MCF 10A (cell line): ENCODE measurements around the gene IFNG. TPM values are rescaled to one million over a fixed set of nuclear protein-coding genes. Genes with fewer than 3 reads are reported as not detected.
"Not testable (repeated sequence)": the region's sequence is repeated elsewhere in the genome, so short reads cannot be mapped to it uniquely, and the experiment has no call there.

Experiments used
- BruUV-seq: library from RNA; stranded (reverse); fragments of 400-500 nt; replicated peaks from 2 replicates; lab custom pipeline; 2021; lab: Mats Ljungman, UMichigan
- CTCF ChIA-PET: fragments of 300-600 bp; sonication (Branson Sonifier 250); formaldehyde crosslinking; extraction: SDS; loops from one replicate; lab custom pipeline; 2021; ENCODE audit warnings: antibody characterized with exemption, inconsistent platforms; lab: Yijun Ruan, JAX
- POLR2A ChIA-PET: fragments of 300-600, 350-650 bp; sonication (Branson Sonifier 250); formaldehyde crosslinking; extraction: SDS; loops from one replicate; lab custom pipeline; 2020; ENCODE audit warnings: antibody characterized with exemption, inconsistent platforms; lab: Yijun Ruan, JAX
- DNase-seq: peaks from one replicate; pipeline ENCODE4 v3.0.0-alpha.2; 2018; ENCODE audit not compliant: unreplicated experiment
- H3K27ac Mint-ChIP-seq: one replicate; pipeline ENCODE4 v1.8.0; 2022; ENCODE audit warnings: mild to moderate bottlenecking, low read depth, mixed read lengths; ENCODE audit not compliant: unreplicated experiment
- H3K27me3 Mint-ChIP-seq: one replicate; pipeline ENCODE4 v1.8.0; 2022; ENCODE audit warnings: mixed read lengths; ENCODE audit not compliant: insufficient read depth, unreplicated experiment
- H3K36me3 Mint-ChIP-seq: one replicate; pipeline ENCODE4 v1.8.0; 2022; ENCODE audit warnings: mild to moderate bottlenecking, moderate library complexity, mixed read lengths; ENCODE audit not compliant: insufficient read depth, unreplicated experiment
- H3K4me1 Mint-ChIP-seq: one replicate; pipeline ENCODE4 v1.8.0; 2022; ENCODE audit warnings: mixed read lengths; ENCODE audit not compliant: insufficient read depth, unreplicated experiment
- H3K4me3 Mint-ChIP-seq: one replicate; pipeline ENCODE4 v1.8.0; 2022; ENCODE audit warnings: mild to moderate bottlenecking, moderate library complexity, mixed read lengths; ENCODE audit not compliant: unreplicated experiment
- H3K9me3 Mint-ChIP-seq: one replicate; pipeline ENCODE4 v1.8.0; 2022; ENCODE audit warnings: mixed read lengths; ENCODE audit not compliant: unreplicated experiment
- CTCF ChIP-seq: fragments of 200-600 bp; IDR thresholded peaks from one replicate; pipeline ENCODE4 v1.8.0; 2022; ENCODE audit warnings: antibody characterized with exemption, mild to moderate bottlenecking; ENCODE audit not compliant: unreplicated experiment
- intact Hi-C: fragments of 100-400 bp; cut with micrococcal nuclease; formaldehyde crosslinking; loops from 2 replicates; pipeline ENCODE4 v1.14.1; 2022
- total RNA-seq: library from RNA; stranded (reverse); gene quantifications from 2 replicates; pipeline ENCODE4 v1.2.3, GENCODE V29; 2022

The IFNG gene
- total RNA-seq, 1 experiment from 2014 or later = not detected

GRCh38 chr12:68175557-68176061 lies 16.1 kb upstream of the IFNG start:
- TF ChIP-seq CTCF = no peak
- Mint-ChIP-seq H3K4me1 (no peaks in the 10 kb centered on the region), H3K4me3 (no peak overlapping the region), H3K36me3 (no peaks in the 10 kb centered on the region), H3K9me3 (no peaks in the 10 kb centered on the region), H3K27me3 (no peaks in the 10 kb centered on the region), H3K27ac (no peak overlapping the region)
- ChIA-PET CTCF (interaction anchor here (0.7 to 1.4 kb wide), 3 partner anchors 16 to 181 kb away, joined by 3 to 4 read pairs (median 4); partner anchors contain the start of gene IFNG), POLR2A (no interaction called here)
- no peak for DNase-seq
- BruUV-seq = no TSS peak
- intact Hi-C loops = no loop called here

- H3K27ac Mint-ChIP-seq, H3K4me1 Mint-ChIP-seq, CTCF ChIA-PET, H3K36me3 Mint-ChIP-seq, DNase-seq, H3K4me3 Mint-ChIP-seq, intact Hi-C loops, BruUV-seq, H3K27me3 Mint-ChIP-seq, POLR2A ChIA-PET, H3K9me3 Mint-ChIP-seq: not testable (repeated sequence)
Observed at GRCh38 chr12:68174761-68175160, 15.2 kb upstream of the IFNG start.

- CTCF ChIA-PET = interaction anchor here (0.7 kb wide), 1 partner anchor 333 kb away, joined by 5 read pairs; no protein-coding TSS in a partner anchor
- POLR2A ChIA-PET = no interaction called here
- intact Hi-C loops = no loop called here
- no peak for DNase-seq
- Mint-ChIP-seq H3K4me1 (no peaks in the 10 kb centered on the region), H3K9me3 (no peaks in the 10 kb centered on the region), H3K27me3 (no peaks in the 10 kb centered on the region), H3K27ac (no peak overlapping the region), H3K36me3 (no peaks in the 10 kb centered on the region), H3K4me3 (no peak overlapping the region)
- no peak for TF ChIP-seq CTCF
- no TSS peak for BruUV-seq
Observed at GRCh38 chr12:68173792-68174191, 14.3 kb upstream of the IFNG start.

GRCh38 chr12:68170726-68171125 lies 11.2 kb upstream of the IFNG start:
- Mint-ChIP-seq H3K9me3 (no peaks in the 10 kb centered on the region), H3K4me3 (no peak overlapping the region), H3K4me1 (no peaks in the 10 kb centered on the region), H3K36me3 (no peaks in the 10 kb centered on the region), H3K27me3 (no peaks in the 10 kb centered on the region), H3K27ac (no peak overlapping the region)
- TF ChIP-seq CTCF = no peak
- BruUV-seq = no TSS peak
- CTCF ChIA-PET = interaction anchor here (0.7 kb wide), 1 partner anchor 110 kb away, joined by 4 read pairs; no protein-coding TSS in a partner anchor
- no peak for DNase-seq
- intact Hi-C loops = no loop called here
- POLR2A ChIA-PET = no interaction called here
